Endodermal cell (in vitro differentiated cells): Measurements from ENCODE around the gene MAST3. TPM values are rescaled to one million over a fixed set of nuclear protein-coding genes. Genes with fewer than 3 reads are reported as not detected.
A peak's percentile ranks its signal among the peaks of the same experiment; 100 is the strongest.

ENCODE experiments used
- DNase-seq: peaks from one replicate; pipeline ENCODE4 v3.0.0-alpha.2; 2017
- H3K27ac ChIP-seq: 2 replicates; pipeline ENCODE4 v1.5.1; 2013; ENCODE audit warnings: mild to moderate bottlenecking, low read depth, low read length, moderate library complexity
- H3K27me3 ChIP-seq: 2 replicates; pipeline ENCODE4 v1.6.1; 2013; ENCODE audit warnings: mild to moderate bottlenecking, low read length, moderate library complexity; ENCODE audit not compliant: insufficient read depth, control insufficient read depth, poor library complexity, severe bottlenecking
- H3K36me3 ChIP-seq: 2 replicates; pipeline ENCODE4 v1.7.0; 2013; ENCODE audit warnings: mild to moderate bottlenecking, low read length, moderate library complexity; ENCODE audit not compliant: control insufficient read depth, insufficient read depth
- H3K4me1 ChIP-seq: one replicate; pipeline ENCODE4 v1.7.0; 2013; ENCODE audit warnings: low read length; ENCODE audit not compliant: control insufficient read depth, insufficient read depth
- H3K4me3 ChIP-seq: 2 replicates; pipeline ENCODE4 v1.5.1; 2013; ENCODE audit warnings: mild to moderate bottlenecking, low read length, moderate library complexity
- H3K9ac ChIP-seq: 2 replicates; pipeline ENCODE4 v1.6.1; 2013; ENCODE audit warnings: mild to moderate bottlenecking, low read length, moderate library complexity; ENCODE audit not compliant: poor library complexity, severe bottlenecking; ENCODE audit errors: extremely low read depth
- H3K9me3 ChIP-seq: 2 replicates; pipeline ENCODE4 v1.6.1; 2013; ENCODE audit warnings: mild to moderate bottlenecking, low read length, moderate library complexity; ENCODE audit not compliant: control insufficient read depth
- H3K27ac Mint-ChIP-seq: 2 replicates; pipeline ENCODE4 v1.8.0; 2020; ENCODE audit warnings: mixed read lengths
- H3K27me3 Mint-ChIP-seq: 2 replicates; pipeline ENCODE4 v1.8.0; 2021; ENCODE audit warnings: mild to moderate bottlenecking, mixed read lengths; ENCODE audit not compliant: insufficient read depth
- H3K36me3 Mint-ChIP-seq: 2 replicates; pipeline ENCODE4 v1.8.0; 2020; ENCODE audit warnings: low read depth, mixed read lengths
- H3K4me1 Mint-ChIP-seq: 2 replicates; pipeline ENCODE4 v1.8.0; 2020; ENCODE audit warnings: mixed read lengths
- H3K4me3 Mint-ChIP-seq: 2 replicates; pipeline ENCODE4 v1.8.0; 2020; ENCODE audit warnings: mild to moderate bottlenecking, moderate library complexity, mixed read lengths
- H3K9me3 Mint-ChIP-seq: 2 replicates; pipeline ENCODE4 v1.8.0; 2020; ENCODE audit warnings: mild to moderate bottlenecking, mixed read lengths
- CTCF ChIP-seq: fragments of 200-600 bp; sonication (generic); conservative IDR thresholded peaks from 2 replicates; pipeline ENCODE4 v1.5.0; 2021; ENCODE audit warnings: antibody characterized with exemption, mild to moderate bottlenecking
- WGBS, 2 experiments: methylation state at CpG; one replicate each; pipeline versions ENCODE4 v1.1.5 to v1.1.7; 2013; ENCODE audit warnings: missing lambda C conversion rate in 2 of 2, mixed read lengths in 1 of 2; ENCODE audit not compliant: insufficient coverage in 1 of 2, insufficient read length in 1 of 2; 5-methylcytosine and 5-hydroxymethylcytosine counted together
- total RNA-seq, 2 donors: library from RNA; stranded (reverse); fragmentation: NEBNext Ultra II Directional in 1 of 2; extraction: Animal tissue kit (Norgen Biotek cat#: 25700) in 1 of 2; gene quantifications; 2 replicates in 1 of 2; 3 replicates in 1 of 2; pipeline ENCODE4 v1.2.1, GENCODE V29; 2021

MAST3 gene
- total RNA-seq, 2 donors from 2014 or later, result 13.0 to 15.1 TPM

- Mint-ChIP-seq H3K4me1 (no peaks in the 10 kb centered on the region), H3K27ac (no peak overlapping the region), H3K36me3 (peaks cover 44% of the 10 kb centered on the region), H3K9me3 (no peaks in the 10 kb centered on the region), H3K27me3 (peaks cover 14% of the 10 kb centered on the region), H3K4me3 (no peak overlapping the region)
- TF ChIP-seq CTCF, result no peak
- peaks cover 19% of the 10 kb centered on the region for H3K27me3 ChIP-seq
- H3K9ac ChIP-seq, result no peak overlapping the region
- 92 to 95% methylated on average over 12 to 16 of the region's 16 CpGs for WGBS, 2 experiments
- H3K4me3 ChIP-seq, result no peak overlapping the region
- H3K36me3 ChIP-seq, result peaks cover 24% of the 10 kb centered on the region
- no peak for DNase-seq
- no peaks in the 10 kb centered on the region for H3K9me3 ChIP-seq
- no peak overlapping the region for H3K27ac ChIP-seq
- peaks cover 3% of the 10 kb centered on the region for H3K4me1 ChIP-seq
These were observed 73.2 kb downstream of the MAST3 start for GRCh38 chr19:18170714-18171255.

- Histone ChIP-seq H3K27me3 (peaks cover 19% of the 10 kb centered on the region), H3K27ac (no peak overlapping the region), H3K9ac (no peak overlapping the region), H3K9me3 (no peaks in the 10 kb centered on the region), H3K36me3 (peaks cover 23% of the 10 kb centered on the region), H3K4me3 (no peak overlapping the region), H3K4me1 (peaks cover 3% of the 10 kb centered on the region)
- peaks cover 14% of the 10 kb centered on the region for H3K27me3 Mint-ChIP-seq
- peak overlapping the region; percentile 30 for H3K27ac Mint-ChIP-seq
- no peaks in the 10 kb centered on the region for H3K9me3 Mint-ChIP-seq
- TF ChIP-seq CTCF, result no peak
- DNase-seq, result no peak
- no peak overlapping the region for H3K4me3 Mint-ChIP-seq
- 89 to 91% methylated on average over 3 to 8 of the region's 8 CpGs for WGBS, 2 experiments
- peaks cover 39% of the 10 kb centered on the region for H3K36me3 Mint-ChIP-seq
- H3K4me1 Mint-ChIP-seq, result no peaks in the 10 kb centered on the region
These were observed 74.2 kb downstream of the MAST3 start for GRCh38 chr19:18171605-18172327.

GRCh38 chr19:18172331-18173053 lies 74.9 kb downstream of the MAST3 start:
- no peak for TF ChIP-seq CTCF
- Histone ChIP-seq H3K9me3 (no peaks in the 10 kb centered on the region), H3K27ac (no peak overlapping the region), H3K4me3 (no peak overlapping the region), H3K27me3 (peaks cover 19% of the 10 kb centered on the region), H3K36me3 (peaks cover 16% of the 10 kb centered on the region), H3K4me1 (peaks cover 3% of the 10 kb centered on the region), H3K9ac (no peak overlapping the region)
- Mint-ChIP-seq H3K27me3 (peaks cover 14% of the 10 kb centered on the region), H3K4me1 (no peaks in the 10 kb centered on the region), H3K9me3 (no peaks in the 10 kb centered on the region), H3K27ac (no peak overlapping the region), H3K36me3 (peaks cover 32% of the 10 kb centered on the region), H3K4me3 (no peak overlapping the region)
- DNase-seq, result no peak
- WGBS, 2 experiments, result 84 to 85% methylated on average over 4 to 7 of the region's 7 CpGs
